GM10266 (cell line): ENCODE measurements around the gene RAB31.

Experiments used
- DNase-seq: peaks from one replicate; pipeline ENCODE4 v3.0.0; 2012; ENCODE audit errors: extremely low spot score
- CTCF ChIP-seq: IDR thresholded peaks from 2 replicates; pipeline ENCODE4 v1.5.1; 2012; ENCODE audit warnings: mild to moderate bottlenecking, low read depth; ENCODE audit not compliant: control insufficient read depth, insufficient read depth; ENCODE audit errors: missing control alignments

The RAB31 gene

DNA sequence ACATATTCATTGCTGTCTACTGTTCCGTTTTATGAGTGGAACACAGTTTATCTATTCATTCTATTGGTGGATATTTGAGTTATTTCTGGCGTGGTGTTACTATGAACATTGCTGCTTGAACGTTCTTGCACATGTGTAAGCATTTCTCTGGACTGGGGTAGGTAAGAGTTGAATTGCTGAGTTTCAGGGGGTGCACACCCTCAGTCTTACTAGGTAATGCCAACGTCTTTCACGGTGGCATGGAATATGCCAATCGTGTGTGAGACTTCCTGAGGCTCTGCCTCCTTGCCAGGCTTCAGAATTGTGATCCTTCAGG, 121.3 kb downstream of the RAB31 start:
- no peak for DNase-seq
- no peak for TF ChIP-seq CTCF

DNA sequence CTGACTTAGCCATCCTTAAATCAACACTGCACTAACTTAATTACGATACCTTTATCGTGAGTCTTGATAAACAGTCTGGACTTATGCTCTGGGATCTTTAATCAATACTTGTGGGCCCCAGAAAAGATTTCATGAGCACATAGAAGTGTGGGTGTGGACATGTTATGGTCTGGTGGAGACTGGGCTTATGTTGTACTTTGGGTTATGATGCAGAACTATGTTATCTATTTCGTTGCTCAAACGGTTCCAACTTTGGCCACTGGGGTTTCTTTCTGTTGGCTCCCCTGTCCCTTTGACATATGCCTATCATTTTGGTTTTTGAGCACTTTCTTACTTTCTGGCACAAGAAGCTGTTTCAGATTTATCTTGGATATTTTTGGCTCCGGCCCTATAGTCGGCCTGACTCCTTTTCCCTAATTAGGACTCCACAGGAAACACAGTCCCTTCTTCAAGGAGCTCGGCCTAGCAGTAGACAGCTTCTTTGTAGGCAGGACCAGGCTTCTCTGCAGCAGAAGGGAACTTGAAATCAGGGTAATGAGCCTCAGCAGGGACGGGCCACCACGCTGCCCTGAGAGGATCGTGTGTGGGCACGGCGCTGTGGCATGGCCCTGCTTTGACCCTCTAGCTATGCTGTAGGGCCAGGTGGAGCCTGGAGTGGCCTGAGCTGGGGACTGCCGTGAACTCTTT, 123.1 kb downstream of the RAB31 start:
- no peak for TF ChIP-seq CTCF
- DNase-seq, result no peak

DNA sequence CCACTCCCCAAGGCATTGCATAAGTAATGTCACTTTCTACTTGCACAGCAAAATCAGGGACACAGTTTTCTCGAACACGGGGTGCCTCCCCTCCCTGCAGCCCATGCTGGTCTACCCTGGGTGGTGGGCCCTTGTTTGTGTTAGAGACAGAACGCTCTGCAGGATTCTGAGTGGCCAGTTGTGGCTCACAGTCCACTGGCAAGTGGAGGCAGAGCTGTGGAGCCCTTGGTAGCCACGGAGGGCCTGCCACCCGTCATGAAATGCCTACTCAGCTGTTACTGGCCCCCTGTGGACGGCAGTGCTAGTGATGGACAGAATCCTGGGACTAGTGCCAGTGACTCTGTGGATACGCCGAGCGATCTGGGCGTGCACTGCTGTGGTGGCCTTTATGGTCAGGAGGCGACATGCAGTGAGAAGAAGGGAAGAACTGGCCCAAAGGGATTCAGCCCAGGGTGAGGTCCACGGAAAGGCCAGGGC, 123.7 kb downstream of the RAB31 start:
- no peak for TF ChIP-seq CTCF
- no peak for DNase-seq

GRCh38 chr18:9832871-9833270, 124.8 kb downstream of the RAB31 start:
- no peak for TF ChIP-seq CTCF
- DNase-seq, result no peak

- TF ChIP-seq CTCF, result no peak
- no peak for DNase-seq
These were observed 126.5 kb downstream of the RAB31 start for GRCh38 chr18:9834551-9834950.

DNA sequence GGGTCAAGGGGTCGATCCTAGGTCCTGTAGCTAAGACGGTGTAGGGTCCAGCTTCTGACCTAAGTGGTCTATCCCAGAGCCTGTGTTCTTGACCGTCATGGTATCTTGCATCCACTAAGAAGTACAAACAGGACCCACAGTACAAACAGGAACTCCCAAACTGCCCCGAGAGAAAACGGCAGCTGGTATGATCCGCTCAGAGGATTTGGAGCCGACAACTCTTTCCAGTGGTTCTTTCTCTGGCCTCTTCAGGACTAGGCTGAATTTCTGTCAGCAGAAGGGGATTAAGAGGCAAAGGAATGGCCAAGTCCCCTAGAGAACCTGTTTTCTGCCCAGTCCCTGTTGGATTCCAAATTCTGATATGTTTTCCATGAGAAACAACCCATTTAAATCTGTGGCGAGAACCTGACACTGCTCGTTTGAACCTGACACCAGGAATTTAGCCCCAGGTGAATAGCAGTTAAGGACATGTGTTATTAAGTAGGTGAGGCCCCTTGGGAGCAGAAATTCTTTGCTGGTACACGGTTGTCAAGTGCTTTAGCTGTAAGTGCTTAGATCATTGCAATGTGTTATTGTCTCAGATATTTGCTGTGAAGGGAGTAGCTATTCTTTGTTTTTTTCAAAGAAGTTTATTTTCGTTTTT, 127.1 kb downstream of the RAB31 start:
- no peak for DNase-seq
- no peak for TF ChIP-seq CTCF

GRCh38 chr18:9835825-9836224, 127.7 kb downstream of the RAB31 start:
- no peak for DNase-seq
- TF ChIP-seq CTCF, result no peak
